GM23248 (cell line): ENCODE data around the gene WASHC4. TPM values are rescaled to one million over a fixed set of nuclear protein-coding genes. Genes with fewer than 3 reads are reported as not detected.

Experiments
- DNase-seq: peaks from one replicate; pipeline ENCODE4 v3.0.0-alpha.2; 2015
- H2AFZ ChIP-seq: fragments of 200-600 bp; sonication (generic); 2 replicates; pipeline ENCODE4 v1.6.1; 2016; ENCODE audit warnings: antibody characterized with exemption
- H3F3A ChIP-seq: fragments of 200-600 bp; sonication (generic); 2 replicates; pipeline ENCODE4 v1.6.1; 2016; ENCODE audit warnings: mild to moderate bottlenecking, antibody characterized with exemption, mixed run types; ENCODE audit not compliant: insufficient read depth
- H3K27ac ChIP-seq: fragments of 200-600 bp; sonication (generic); 2 replicates; pipeline ENCODE4 v1.5.1; 2016; ENCODE audit warnings: mild to moderate bottlenecking
- H3K27me3 ChIP-seq: fragments of 200-600 bp; sonication (generic); replicated peaks from 2 replicates; pipeline ENCODE4 v1.6.1; 2016; ENCODE audit warnings: mild to moderate bottlenecking; ENCODE audit not compliant: insufficient read depth
- H3K36me3 ChIP-seq: fragments of 200-600 bp; sonication (generic); 2 replicates; pipeline ENCODE4 v1.6.1; 2016; ENCODE audit warnings: low read depth, mild to moderate bottlenecking
- H3K4me1 ChIP-seq: fragments of 200-600 bp; sonication (generic); 2 replicates; pipeline ENCODE4 v1.6.1; 2016; ENCODE audit warnings: mild to moderate bottlenecking; ENCODE audit not compliant: insufficient read depth
- H3K4me2 ChIP-seq: fragments of 200-600 bp; sonication (generic); one replicate; pipeline ENCODE4 v1.6.1; 2016; ENCODE audit warnings: mild to moderate bottlenecking; ENCODE audit not compliant: unreplicated experiment
- H3K4me3 ChIP-seq: fragments of 200-600 bp; sonication (generic); 2 replicates; pipeline ENCODE4 v1.5.1; 2016; ENCODE audit warnings: mild to moderate bottlenecking
- H3K79me2 ChIP-seq: fragments of 200-600 bp; sonication (generic); 2 replicates; pipeline ENCODE4 v1.6.1; 2016; ENCODE audit warnings: mild to moderate bottlenecking; ENCODE audit not compliant: insufficient read depth
- H3K9ac ChIP-seq: fragments of 200-600 bp; sonication (generic); 2 replicates; pipeline ENCODE4 v1.6.1; 2016; ENCODE audit warnings: mild to moderate bottlenecking
- H3K9me2 ChIP-seq: fragments of 200-600 bp; sonication (generic); 2 replicates; pipeline ENCODE4 v1.6.1; 2016; ENCODE audit warnings: mixed run types, mild to moderate bottlenecking, moderate library complexity; ENCODE audit not compliant: insufficient read depth
- H3K9me3 ChIP-seq: fragments of 200-600 bp; sonication (generic); one replicate; pipeline ENCODE4 v1.6.1; 2017; ENCODE audit warnings: low read depth
- H4K20me1 ChIP-seq: fragments of 200-600 bp; sonication (generic); 2 replicates; pipeline ENCODE4 v1.6.0; 2016; ENCODE audit not compliant: insufficient read depth
- EZH2 ChIP-seq: fragments of 200-600 bp; sonication (generic); IDR thresholded peaks from 2 replicates; pipeline ENCODE4 v1.6.1; 2018; ENCODE audit warnings: antibody characterized with exemption, mild to moderate bottlenecking; ENCODE audit not compliant: insufficient read depth, poor library complexity, severe bottlenecking
- EZH2phosphoT487 ChIP-seq: fragments of 200-600 bp; sonication (generic); IDR thresholded peaks from 2 replicates; pipeline ENCODE4 v1.6.1; 2018; ENCODE audit warnings: antibody characterized with exemption, moderate library complexity, mild to moderate bottlenecking, low read depth; ENCODE audit not compliant: insufficient read depth
- WGBS, 2 experiments: methylation state at CpG; one replicate each; pipeline ENCODE4 v1.1.6; 2015 to 2017; ENCODE audit warnings: low lambda C conversion rate in 2 of 2, low coverage in 1 of 2; ENCODE audit errors: missing lambda C conversion rate in 2 of 2; 5-methylcytosine and 5-hydroxymethylcytosine counted together
- in situ Hi-C: fragments of 300-500 bp; cut with MboI; formaldehyde crosslinking; loops from 2 replicates; pipeline ENCODE4 v1.15.0; 2020
- polyA plus RNA-seq: library from polyadenylated mRNA; unstranded; fragments of >200 nt; fragmentation: Nextera tagmentation; extraction: Ambion mirVana; gene quantifications from 2 replicates; pipeline ENCODE4 v1.2.1, GENCODE V29; 2016
- total RNA-seq: library from RNA; depleted of rRNA; stranded (reverse); fragments of >200 nt; shearing (Covaris generic); gene quantifications from 2 replicates; pipeline ENCODE4 v1.2.3, GENCODE V29; 2014

WASHC4 gene
- total and polyA plus RNA-seq, 2 experiments from 2014 or later = 53.5 to 63.4 TPM

DNA sequence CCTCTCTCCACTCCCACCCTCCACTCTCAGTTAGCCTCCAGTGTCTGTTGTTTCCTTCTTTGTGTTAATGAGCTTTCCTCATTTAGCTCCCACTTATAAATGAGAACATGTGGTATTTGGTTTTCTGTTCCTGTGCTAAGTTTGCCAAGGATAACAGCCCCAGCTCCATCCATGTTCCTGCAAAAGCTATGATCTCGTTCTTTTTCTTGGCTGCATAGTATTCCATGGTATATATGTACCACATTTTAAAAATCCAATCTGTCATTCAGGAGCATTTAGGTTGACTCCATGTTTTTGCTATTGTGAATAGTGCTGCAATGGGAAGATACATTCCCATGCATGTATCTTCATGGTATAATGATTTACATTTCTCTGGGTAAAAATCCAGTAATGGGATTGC, 2.8 kb upstream of the WASHC4 start:
- Histone ChIP-seq H3K4me2 (no peak overlapping the region), H3K4me3 (no peak overlapping the region), H2AFZ (no peak overlapping the region), H3K9me3 (no peaks in the 10 kb centered on the region), H3F3A (peaks cover 17% of the 10 kb centered on the region), H3K79me2 (peaks cover 18% of the 10 kb centered on the region), H3K27me3 (no peaks in the 10 kb centered on the region), H4K20me1 (0 out of 2 replicates have a peak, but pooled peaks cover 4% of the 10 kb centered on the region), H3K4me1 (peaks cover 14% of the 10 kb centered on the region), H3K9ac (no peak overlapping the region), H3K27ac (no peak overlapping the region), H3K36me3 (no peaks in the 10 kb centered on the region), H3K9me2 (no peaks in the 10 kb centered on the region)
- no peak for DNase-seq
- in situ Hi-C loops = no loop called here
- TF ChIP-seq EZH2 (no peak), EZH2phosphoT487 (no peak)
- WGBS, 2 experiments = 74 to 83% methylated on average over 1 of the region's 1 CpG

DNA sequence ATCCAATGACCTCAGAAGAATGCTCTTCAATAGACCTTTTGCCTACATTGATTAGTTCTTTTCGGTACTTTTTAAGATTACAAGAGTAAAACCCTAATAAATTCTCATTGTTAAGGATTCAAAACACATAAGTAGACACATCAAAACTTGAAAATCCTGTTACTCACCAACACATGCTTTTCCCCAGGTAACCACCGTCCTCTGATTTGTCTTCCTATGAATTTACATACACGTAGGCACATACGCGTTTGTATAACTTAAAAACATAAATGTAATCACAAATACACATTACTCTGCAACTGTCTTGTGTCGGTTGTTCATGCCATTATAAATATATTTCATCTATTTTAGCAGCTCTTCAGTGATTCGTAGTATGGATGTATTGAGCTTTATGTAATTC, 910 bp upstream of the WASHC4 start:
- in situ Hi-C loops = no loop called here
- H3K27me3 ChIP-seq = no peaks in the 10 kb centered on the region
- peak overlapping the region; percentile 94 for H2AFZ ChIP-seq
- H3K9me3 ChIP-seq = no peaks in the 10 kb centered on the region
- H3K9me2 ChIP-seq = no peaks in the 10 kb centered on the region
- peak overlapping the region; percentile 96 for H3K9ac ChIP-seq
- H3K4me1 ChIP-seq = peaks cover 23% of the 10 kb centered on the region
- H3F3A ChIP-seq = peaks cover 36% of the 10 kb centered on the region
- H3K27ac ChIP-seq = peak overlapping the region; percentile 95; the same call in 1 of the 2 replicates
- TF ChIP-seq EZH2phosphoT487 = no peak
- TF ChIP-seq EZH2 = no peak
- 75 to 77% methylated on average over 7 of the region's 7 CpGs for WGBS, 2 experiments
- 0 out of 2 replicates have a peak, but pooled peaks cover 4% of the 10 kb centered on the region for H4K20me1 ChIP-seq
- peak overlapping the region; percentile 91 for H3K4me3 ChIP-seq
- H3K79me2 ChIP-seq = peaks cover 37% of the 10 kb centered on the region
- DNase-seq = no peak
- peak overlapping the region; percentile 83 for H3K4me2 ChIP-seq
- no peaks in the 10 kb centered on the region; the same call in 1 of the 2 replicates for H3K36me3 ChIP-seq

DNA sequence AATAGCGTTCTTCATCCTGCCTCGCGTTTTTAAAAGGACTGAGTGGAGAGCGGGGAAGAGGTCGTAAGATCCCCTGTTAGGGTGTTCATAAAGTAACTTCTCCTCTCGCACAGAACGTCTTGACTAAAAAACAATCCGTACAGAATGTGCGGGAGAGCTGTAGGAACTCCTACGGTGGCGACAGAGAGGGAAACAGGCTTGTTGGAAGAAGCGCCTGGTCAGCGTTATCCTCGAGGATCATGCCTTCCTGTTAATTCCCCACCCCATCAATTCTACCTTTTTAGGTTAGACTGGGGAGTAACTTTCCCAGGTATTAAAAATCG, 399 bp upstream of the WASHC4 start:
- Histone ChIP-seq H3K4me1 (peaks cover 27% of the 10 kb centered on the region), H3K27ac (peak overlapping the region; percentile 95), H3K9ac (peak overlapping the region; percentile 96), H3K9me3 (no peaks in the 10 kb centered on the region), H3K36me3 (peaks cover 4% of the 10 kb centered on the region), H3K79me2 (peaks cover 42% of the 10 kb centered on the region), H2AFZ (peak overlapping the region; percentile 94), H4K20me1 (0 out of 2 replicates have a peak, but pooled peaks cover 4% of the 10 kb centered on the region), H3K4me2 (peak overlapping the region; percentile 83), H3F3A (peaks cover 41% of the 10 kb centered on the region), H3K27me3 (no peaks in the 10 kb centered on the region), H3K9me2 (no peaks in the 10 kb centered on the region), H3K4me3 (peak overlapping the region; percentile 91)
- TF ChIP-seq EZH2 = no peak
- TF ChIP-seq EZH2phosphoT487 = no peak
- 1% methylated on average over 15 of the region's 15 CpGs for WGBS, 2 experiments
- DNase-seq = peak; percentile 79
- in situ Hi-C loops = no loop called here

DNA sequence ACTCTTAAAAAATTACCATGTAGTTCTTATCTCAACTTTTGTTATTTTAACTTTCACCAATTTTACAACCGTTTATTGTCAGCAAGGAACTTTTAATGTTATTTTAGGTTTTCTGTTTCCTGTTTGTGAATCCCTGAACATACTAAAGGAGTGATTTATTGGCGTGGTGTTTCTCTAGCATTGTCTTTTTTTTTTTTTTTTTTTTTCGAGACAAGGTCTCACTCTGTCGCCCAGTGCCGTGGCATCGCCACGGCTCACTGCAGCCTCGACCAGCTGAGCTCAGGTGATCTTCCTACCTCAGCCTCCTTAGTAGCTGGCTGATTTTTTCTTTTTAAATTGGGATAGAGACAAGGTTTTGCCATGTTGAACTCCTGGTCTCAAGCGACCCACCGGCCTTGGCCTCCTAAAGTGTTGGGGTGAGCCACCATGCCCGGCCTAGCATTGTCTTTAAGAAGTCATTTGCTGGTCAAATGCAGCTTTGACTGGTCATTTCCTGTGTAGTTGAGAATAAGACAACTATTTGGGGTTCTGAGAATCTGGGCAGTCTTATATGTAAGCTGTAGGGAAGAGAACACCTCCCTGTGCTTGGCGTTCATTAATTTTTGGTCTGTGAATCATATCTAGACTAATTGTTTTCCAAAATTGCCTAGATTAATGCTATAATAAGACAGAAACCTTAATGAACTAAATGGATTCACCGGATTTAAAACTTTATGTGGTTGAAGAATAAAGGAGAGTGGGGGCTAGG, 2.1 kb downstream of the WASHC4 start:
- Histone ChIP-seq H3K27me3 (no peaks in the 10 kb centered on the region), H3K4me2 (peak overlapping the region; percentile 95), H3K4me1 (peaks cover 40% of the 10 kb centered on the region), H2AFZ (no peak overlapping the region), H3K27ac (peak overlapping the region; percentile 55), H4K20me1 (0 out of 2 replicates have a peak, but pooled peaks cover 11% of the 10 kb centered on the region), H3F3A (peaks cover 42% of the 10 kb centered on the region), H3K9me3 (no peaks in the 10 kb centered on the region), H3K9ac (peak overlapping the region; percentile 96), H3K9me2 (no peaks in the 10 kb centered on the region), H3K79me2 (peaks cover 67% of the 10 kb centered on the region), H3K36me3 (peaks cover 29% of the 10 kb centered on the region), H3K4me3 (peak overlapping the region; percentile 91)
- TF ChIP-seq EZH2phosphoT487 (no peak), EZH2 (no peak)
- in situ Hi-C loops = no loop called here
- 80 to 84% methylated on average over 13 of the region's 13 CpGs for WGBS, 2 experiments
- peak; percentile 54 for DNase-seq
